Right lobe of liver (tissue), 6 donors: ENCODE results near the gene ERVH48-1. TPM values are rescaled to one million over a fixed set of nuclear protein-coding genes. Genes with fewer than 3 reads are reported as not detected.

ENCODE experiments used
- ATAC-seq, 4 donors: fragments of 200-7000 bp; cut with Tn5 transposase; one replicate each; pipeline ENCODE4 v1.9.1; 2020; ENCODE audit warnings: mild to moderate bottlenecking in 4 of 4, moderate library complexity in 4 of 4
- DNase-seq, 3 donors: peaks; one replicate each; pipeline ENCODE4 v3.0.0-alpha.2; 2020
- H3K27ac ChIP-seq, 3 donors: fragments of 200-600 bp; one replicate each; pipeline ENCODE4 v1.8.0; 2022
- H3K27me3 ChIP-seq, 2 donors: fragments of 200-600 bp; one replicate each; pipeline ENCODE4 v1.8.0; 2022
- H3K36me3 ChIP-seq, 4 donors: fragments of 200-600 bp; sonication (generic) in 1 of 4; one replicate each; pipeline versions ENCODE4 v1.5.1 to v1.8.0; 2017 to 2022; ENCODE audit warnings: control low read depth in 1 of 4
- H3K4me1 ChIP-seq, 4 donors: fragments of 200-600 bp; sonication (generic) in 1 of 4; one replicate each; pipeline versions ENCODE4 v1.5.1 to v1.8.0; 2017 to 2022; ENCODE audit warnings: control low read depth in 1 of 4
- H3K4me3 ChIP-seq, 3 donors: fragments of 200-600 bp; one replicate each; pipeline ENCODE4 v1.8.0; 2022
- H3K9me3 ChIP-seq, 4 donors: fragments of 200-600 bp; sonication (generic) in 1 of 4; one replicate each; pipeline versions ENCODE4 v1.5.1 to v1.8.0; 2017 to 2022; ENCODE audit warnings: control low read depth in 1 of 4
- POLR2A ChIP-seq: fragments of 450-650 bp; IDR thresholded peaks from one replicate; pipeline ENCODE4 v1.6.1; 2017; ENCODE audit warnings: antibody characterized with exemption, mild to moderate bottlenecking
- WGBS: methylation state at CpG from one replicate; pipeline ENCODE4 v1.1.6; 2018; ENCODE audit warnings: low coverage, low lambda C conversion rate; ENCODE audit not compliant: insufficient coverage; ENCODE audit errors: missing lambda C conversion rate; 5-methylcytosine and 5-hydroxymethylcytosine counted together
- intact Hi-C, 2 donors: fragments of 100-400 bp; cut with DNase I; formaldehyde crosslinking; loops; one replicate each; pipeline versions ENCODE4 v1.11.2 to v1.14.1; 2022
- long read RNA-seq: library from polyadenylated mRNA; unstranded; transcript quantifications from one replicate; pipeline ENCODE4 v2.0.0, GENCODE V29; 2019
- total RNA-seq, 6 experiments: library from RNA; depleted of rRNA in 2 of 6; stranded (reverse); fragments of >200 nt in 2 of 6; fragmentation: NEBNext Ultra II Directional in 3 of 6; extraction: Animal tissue kit (Norgen Biotek cat#: 25700) in 3 of 6; gene quantifications; one replicate each; pipeline versions ENCODE4 v1.1.0 to v1.2.4, GENCODE V29; 2016 to 2023
- TF ChIP-seq, protein P1 (sequence below), 4 donors: fragments of 200-600 bp in 3 of 4; fragments of 450-650 bp in 1 of 4; IDR thresholded peaks; one replicate each; pipeline versions ENCODE4 v1.5.1 to v1.8.0; 2016 to 2022; ENCODE audit warnings: antibody characterized with exemption in 4 of 4, mild to moderate bottlenecking in 2 of 4
- donor health status: DM: no; HTN: yes; CAD: no.
- donor health status: DM: no; HTN: no; CAD: no.
- donor health status: DM: no; HTN: no; CAD: no.
- donor health status: DM: no; HTN: yes; CAD: no.
- donor health status: DM: no; HTN: yes; CAD: no.

The ERVH48-1 gene
- total RNA-seq: under 1 TPM in 2 of 6 experiments, not detected in 4; 0.09 to 0.10 TPM
- long read RNA-seq: 0 reads

DNA sequence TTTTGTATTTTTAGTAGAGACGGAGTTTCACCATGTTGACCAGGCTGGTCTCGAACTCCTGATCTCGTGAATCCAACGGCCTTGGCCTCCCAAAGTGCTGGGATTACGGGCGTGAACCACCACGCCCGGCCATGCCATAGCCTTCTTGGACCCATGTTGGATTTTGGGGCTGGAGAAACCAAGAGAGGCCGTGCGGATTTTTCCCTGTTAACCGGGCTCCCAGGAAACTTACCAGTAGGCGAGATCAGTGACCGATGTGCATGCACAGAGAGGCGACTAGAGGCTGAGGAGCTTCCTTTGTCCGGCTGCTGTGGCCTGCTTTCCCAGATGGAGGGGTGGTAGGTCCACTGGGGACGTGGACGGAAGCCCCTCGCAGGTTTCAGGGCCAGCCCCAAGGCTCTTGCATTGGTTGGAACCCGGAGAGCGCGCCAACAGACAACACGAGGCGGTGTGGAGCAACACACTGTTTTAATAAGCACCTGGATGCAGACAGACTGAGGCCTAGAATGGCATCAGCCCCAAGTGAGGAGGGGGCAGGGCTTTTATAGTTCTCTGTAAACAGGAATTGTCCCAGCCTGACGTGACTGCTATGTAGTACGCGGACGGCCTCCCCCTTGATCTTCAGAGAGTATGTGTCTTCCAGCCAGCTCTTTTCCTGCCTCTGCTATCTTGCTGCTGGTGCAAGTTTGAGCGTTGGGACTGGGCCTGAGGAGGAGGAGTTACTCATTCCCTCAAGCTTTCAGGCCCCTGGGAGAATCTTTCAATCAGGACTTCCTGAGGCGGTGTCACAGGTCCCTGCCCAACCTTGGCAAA, at the start of gene ERVH48-1:
Gene ERVH48-1, minus strand, starts transcription at position 517 of the 813 bp plus-strand sequence. CDS start 6,624 bp downstream, outside the sequence.
- peaks cover 0 to 2% (median 0%) of the 10 kb centered on the region in 4 donors for H3K4me1 ChIP-seq
- intact Hi-C loops: no loop called here
- TF ChIP-seq POLR2A: no peak
- TF ChIP-seq, protein P1, sequence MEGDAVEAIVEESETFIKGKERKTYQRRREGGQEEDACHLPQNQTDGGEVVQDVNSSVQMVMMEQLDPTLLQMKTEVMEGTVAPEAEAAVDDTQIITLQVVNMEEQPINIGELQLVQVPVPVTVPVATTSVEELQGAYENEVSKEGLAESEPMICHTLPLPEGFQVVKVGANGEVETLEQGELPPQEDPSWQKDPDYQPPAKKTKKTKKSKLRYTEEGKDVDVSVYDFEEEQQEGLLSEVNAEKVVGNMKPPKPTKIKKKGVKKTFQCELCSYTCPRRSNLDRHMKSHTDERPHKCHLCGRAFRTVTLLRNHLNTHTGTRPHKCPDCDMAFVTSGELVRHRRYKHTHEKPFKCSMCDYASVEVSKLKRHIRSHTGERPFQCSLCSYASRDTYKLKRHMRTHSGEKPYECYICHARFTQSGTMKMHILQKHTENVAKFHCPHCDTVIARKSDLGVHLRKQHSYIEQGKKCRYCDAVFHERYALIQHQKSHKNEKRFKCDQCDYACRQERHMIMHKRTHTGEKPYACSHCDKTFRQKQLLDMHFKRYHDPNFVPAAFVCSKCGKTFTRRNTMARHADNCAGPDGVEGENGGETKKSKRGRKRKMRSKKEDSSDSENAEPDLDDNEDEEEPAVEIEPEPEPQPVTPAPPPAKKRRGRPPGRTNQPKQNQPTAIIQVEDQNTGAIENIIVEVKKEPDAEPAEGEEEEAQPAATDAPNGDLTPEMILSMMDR (IDR thresholded peaks at IDR 0.05): no peak
- no peaks in the 10 kb centered on the region for H3K36me3 ChIP-seq
- no peak within 1 kb of the TSS for H3K4me3 ChIP-seq
- H3K9me3 ChIP-seq: no peaks in the 10 kb centered on the region
- no peaks in the 10 kb centered on the region for H3K27me3 ChIP-seq
- WGBS: 84% methylated on average over 14 of the region's 29 CpGs
- H3K27ac ChIP-seq: no peak within 1 kb of the TSS
- DNase-seq: no peak
- ATAC-seq: peak; percentile 15 to 50 (median 34)

DNA sequence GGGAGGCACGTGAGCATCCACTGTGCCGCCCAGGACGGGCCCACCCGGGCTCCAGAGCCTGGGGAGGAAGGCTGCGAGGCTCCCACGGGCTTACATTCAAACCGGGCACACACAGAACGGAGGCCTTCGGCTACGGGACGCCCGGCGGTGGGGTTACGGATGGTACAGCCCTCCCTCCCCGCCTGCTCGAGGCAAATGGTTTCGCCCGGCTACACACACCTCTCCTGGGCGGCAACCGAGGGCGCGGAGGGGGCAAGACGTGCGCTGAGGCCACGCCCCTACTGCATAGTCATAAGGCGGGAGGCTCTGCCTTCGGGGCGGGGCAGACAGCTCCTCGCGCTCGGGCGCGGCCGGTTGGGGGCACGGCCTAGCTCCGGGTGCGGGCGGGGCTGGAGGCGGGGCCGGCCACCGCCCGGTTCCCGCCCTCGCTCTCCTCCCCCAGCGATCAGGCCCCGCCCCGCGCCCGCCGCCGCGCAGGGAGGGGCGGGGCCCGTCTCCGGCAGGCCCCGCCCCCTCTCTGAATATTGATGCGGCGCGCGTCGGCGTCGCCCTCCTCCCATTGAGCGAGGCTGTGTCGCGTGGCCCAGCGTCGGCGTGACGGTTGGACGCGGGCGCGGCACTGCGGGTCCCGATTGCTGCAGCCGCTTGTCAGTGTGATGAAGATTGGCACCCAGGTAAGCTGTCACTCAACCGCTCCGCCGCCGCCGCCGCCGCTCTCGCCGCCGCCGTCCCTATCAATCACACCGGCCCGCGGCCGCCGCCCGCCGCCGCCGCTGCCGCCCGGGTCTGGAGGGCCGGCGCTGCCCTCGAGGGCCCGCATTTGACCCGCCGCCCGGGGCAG, 48.8 kb upstream of the ERVH48-1 start, which contains the start of gene PKNOX1:
Gene PKNOX1, plus strand, starts transcription at position 572 of the 841 bp plus-strand sequence. CDS start 29,820 bp downstream, outside the sequence.
- Histone ChIP-seq H3K9me3 (no peaks in the 10 kb centered on the region), H3K4me1 (peaks cover 0 to 19% (median 5%) of the 10 kb centered on the region in 4 donors), H3K27ac (peak within 1 kb of the TSS; percentile 95 to 100 (median 95)), H3K4me3 (peak within 1 kb of the TSS; percentile 69 to 84 (median 70)), H3K27me3 (no peaks in the 10 kb centered on the region), H3K36me3 (no peaks in the 10 kb centered on the region)
- TF ChIP-seq POLR2A: peak; percentile 57
- TF ChIP-seq, protein P1 (IDR thresholded peaks at IDR 0.05): peak in 1 of 4 donors; percentile 24
- ATAC-seq (peak; percentile 88 to 95 (median 92)), DNase-seq (peak; percentile 100)
- intact Hi-C loops: no loop called here
- WGBS: no CpG with 5 or more reads among the region's 106 CpGs

DNA sequence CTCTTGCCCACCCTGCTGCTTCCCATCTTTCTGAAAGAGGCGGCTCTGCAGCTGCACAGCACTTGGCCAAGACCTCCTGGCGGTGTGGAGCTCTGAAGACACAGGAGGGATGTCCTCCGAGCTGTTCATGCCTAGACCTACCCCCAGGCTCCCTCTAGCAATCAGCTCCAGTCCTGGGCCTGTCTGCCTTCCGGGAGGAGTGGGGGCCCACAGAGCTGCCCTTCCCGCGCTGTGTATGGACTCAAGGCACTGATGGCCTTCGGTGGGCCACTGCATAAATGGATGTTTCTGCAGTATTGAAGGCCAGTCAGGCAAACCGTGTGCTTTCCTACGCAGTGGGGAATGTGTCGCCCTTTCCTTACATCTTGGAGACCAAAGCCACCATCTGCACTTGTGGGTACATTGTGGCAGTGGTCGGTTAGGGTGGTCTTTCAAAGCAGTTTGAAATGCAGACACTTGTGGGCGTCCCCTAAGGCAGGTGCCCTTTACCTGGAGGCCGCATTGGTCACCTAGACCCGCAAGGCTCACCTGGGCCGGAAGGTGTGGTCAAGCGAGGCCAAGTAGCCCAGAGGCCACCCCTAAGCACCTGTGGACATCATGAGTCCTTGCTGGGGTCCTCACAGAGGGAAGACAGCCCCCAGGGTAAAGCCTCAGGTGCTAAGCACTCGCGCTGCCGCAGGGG, 48.0 kb upstream of the ERVH48-1 start:
- 85% methylated on average over 5 of the region's 19 CpGs for WGBS
- no peak for ATAC-seq
- Histone ChIP-seq H3K27me3 (no peaks in the 10 kb centered on the region), H3K36me3 (no peaks in the 10 kb centered on the region), H3K27ac (peak overlapping the region; percentile 65 to 90 (median 85)), H3K9me3 (no peaks in the 10 kb centered on the region), H3K4me1 (peaks cover 0 to 19% (median 5%) of the 10 kb centered on the region in 4 donors), H3K4me3 (peak overlapping the region; percentile 56 to 65 (median 62))
- DNase-seq: peak; percentile 24 to 57 (median 49)
- intact Hi-C loops: no loop called here
- no peak for TF ChIP-seq POLR2A
- TF ChIP-seq, protein P1 (IDR thresholded peaks at IDR 0.05): no peak

DNA sequence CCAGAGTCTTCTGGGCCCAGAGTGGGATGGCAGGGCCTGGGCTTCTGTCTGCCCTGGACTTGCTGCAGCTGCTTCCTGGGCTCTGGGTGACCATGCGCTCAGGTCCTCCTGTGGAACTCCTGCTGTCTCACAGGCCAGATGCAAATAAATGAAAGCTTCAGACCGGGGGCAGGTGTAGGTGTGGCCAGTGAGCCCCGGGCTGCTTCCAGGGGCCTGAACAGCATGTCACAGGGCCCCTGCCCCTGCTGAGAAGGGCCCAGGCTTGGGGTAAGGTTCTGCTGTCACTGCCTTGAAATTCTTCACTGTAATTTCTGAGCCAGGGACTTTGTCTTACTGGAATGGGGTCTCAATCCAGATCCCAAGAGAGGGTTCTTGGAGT, 46.5 kb upstream of the ERVH48-1 start:
- 40% methylated on average over 1 of the region's 3 CpGs for WGBS
- intact Hi-C loops: no loop called here
- ATAC-seq (no peak), DNase-seq (no peak)
- peak overlapping the region in 1 of 3 donors; percentile 2 for H3K27ac ChIP-seq
- TF ChIP-seq POLR2A: no peak
- TF ChIP-seq, protein P1 (IDR thresholded peaks at IDR 0.05): no peak
- H3K9me3 ChIP-seq: no peaks in the 10 kb centered on the region
- H3K4me3 ChIP-seq: no peak overlapping the region
- no peaks in the 10 kb centered on the region for H3K27me3 ChIP-seq
- H3K4me1 ChIP-seq: peaks cover 0 to 18% (median 5%) of the 10 kb centered on the region in 4 donors
- no peaks in the 10 kb centered on the region for H3K36me3 ChIP-seq
